ENCODE measurements around the gene UBXN11. TPM values are rescaled to one million over a fixed set of nuclear protein-coding genes. Genes with fewer than 3 reads are reported as not detected.

The UBXN11 gene
- total and polyA plus RNA-seq, 2 of the 13 experiments (the other 11 are each of a cell fraction or from before 2014, with no cell fraction given) = 9.3 to 10.4 TPM

GRCh38 chr1:26351590-26352337 is 45.3 kb upstream of the UBXN11 start (continued):
- TF ChIP-seq NR2F6 (IDR thresholded peaks at IDR 0.05) (peak; percentile 92), NR2F6 (CRISPR knock-in tag; IDR thresholded peaks at IDR 0.05) (peak; percentile 92), ZNF33B (CRISPR knock-in tag; IDR thresholded peaks at IDR 0.05) (no peak), ZFP36L2 (CRISPR knock-in tag; IDR thresholded peaks at IDR 0.05) (no peak), ZBTB33 (CRISPR knock-in tag; IDR thresholded peaks at IDR 0.05) (0 out of 2 replicates have a peak, but pooled peaks have one; percentile 31), DRAP1 (CRISPR knock-in tag; IDR thresholded peaks at IDR 0.05) (peak; percentile 74; the same call in 1 of the 2 replicates), ZNF260 (CRISPR knock-in tag; IDR thresholded peaks at IDR 0.05; ENCODE audit: borderline replicate concordance, low read depth) (no peak), ZNF616 (CRISPR knock-in tag; IDR thresholded peaks at IDR 0.05; ENCODE audit: low read depth) (peak; percentile 32; the same call in 1 of the 2 replicates), IRF2 (CRISPR knock-in tag; IDR thresholded peaks at IDR 0.05) (peak; percentile 70; the same call in 1 of the 2 replicates), ZHX1 (CRISPR knock-in tag; IDR thresholded peaks at IDR 0.05; ENCODE audit: low read depth) (no peak), ZFAT (CRISPR knock-in tag; conservative IDR thresholded peaks at IDR 0.05) (no peak), RFX1 (IDR thresholded peaks at IDR 0.05) (no peak), KAT7 (CRISPR knock-in tag; IDR thresholded peaks at IDR 0.05; ENCODE audit: borderline replicate concordance) (no peak), DMAP1 (CRISPR knock-in tag; IDR thresholded peaks at IDR 0.05) (no peak), ZNF713 (CRISPR knock-in tag; IDR thresholded peaks at IDR 0.05) (no peak), SMARCE1 (IDR thresholded peaks at IDR 0.05; ENCODE audit: borderline replicate concordance) (no peak), TRIM22 (IDR thresholded peaks at IDR 0.05) (no peak), PRMT3 (CRISPR knock-in tag; IDR thresholded peaks at IDR 0.05; ENCODE audit: borderline replicate concordance, low read depth) (0 out of 2 replicates have a peak, but pooled peaks have one; percentile 52), RFXAP (CRISPR knock-in tag; IDR thresholded peaks at IDR 0.05; ENCODE audit: borderline replicate concordance) (no peak), KDM2A (CRISPR knock-in tag; IDR thresholded peaks at IDR 0.05; ENCODE audit: borderline replicate concordance, low read depth) (peak; percentile 24; the same call in 1 of the 2 replicates)
- TF ChIP-seq, protein P1, sequence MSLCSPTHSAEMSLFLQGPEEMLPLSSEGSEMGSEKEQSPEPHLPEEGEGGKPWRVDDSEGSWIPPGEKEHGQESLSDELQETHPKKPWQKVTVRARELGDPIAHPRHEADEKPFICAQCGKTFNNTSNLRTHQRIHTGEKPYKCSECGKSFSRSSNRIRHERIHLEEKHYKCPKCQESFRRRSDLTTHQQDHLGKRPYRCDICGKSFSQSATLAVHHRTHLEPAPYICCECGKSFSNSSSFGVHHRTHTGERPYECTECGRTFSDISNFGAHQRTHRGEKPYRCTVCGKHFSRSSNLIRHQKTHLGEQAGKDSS (CRISPR knock-in tag; IDR thresholded peaks at IDR 0.05; ENCODE audit: borderline replicate concordance, low read depth) = peak; percentile 70; the same call in 1 of the 2 replicates
- TF ChIP-seq, protein P2, sequence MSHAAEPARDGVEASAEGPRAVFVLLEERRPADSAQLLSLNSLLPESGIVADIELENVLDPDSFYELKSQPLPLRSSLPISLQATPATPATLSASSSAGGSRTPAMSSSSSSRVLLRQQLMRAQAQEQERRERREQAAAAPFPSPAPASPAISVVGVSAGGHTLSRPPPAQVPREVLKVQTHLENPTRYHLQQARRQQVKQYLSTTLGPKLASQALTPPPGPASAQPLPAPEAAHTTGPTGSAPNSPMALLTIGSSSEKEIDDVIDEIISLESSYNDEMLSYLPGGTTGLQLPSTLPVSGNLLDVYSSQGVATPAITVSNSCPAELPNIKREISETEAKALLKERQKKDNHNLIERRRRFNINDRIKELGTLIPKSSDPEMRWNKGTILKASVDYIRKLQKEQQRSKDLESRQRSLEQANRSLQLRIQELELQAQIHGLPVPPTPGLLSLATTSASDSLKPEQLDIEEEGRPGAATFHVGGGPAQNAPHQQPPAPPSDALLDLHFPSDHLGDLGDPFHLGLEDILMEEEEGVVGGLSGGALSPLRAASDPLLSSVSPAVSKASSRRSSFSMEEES (CRISPR knock-in tag; IDR thresholded peaks at IDR 0.05) = peak; percentile 86
